GM18498 (cell line): ENCODE results near the gene IFI30.
A peak's percentile ranks its signal among the peaks of the same experiment; 100 is the strongest.

Experiments used
- ATAC-seq: cut with Tn5 transposase; IDR thresholded peaks from one replicate; pipeline ENCODE4 v1.9.1; 2021; ENCODE audit warnings: mild to moderate bottlenecking, moderate library complexity; ENCODE audit not compliant: unreplicated experiment

Gene IFI30

GRCh38 chr19:18173572-18174288 lies at the start of gene IFI30:
IFI30 (plus strand) TSS chr19:18173813; CDS start chr19:18173842, 29 bp downstream.
- peak; percentile 59 for ATAC-seq

- ATAC-seq: no peak
These were observed 49.8 kb upstream of the IFI30 start for GRCh38 chr19:18123819-18124218.

- no peak for ATAC-seq
These were observed 47.5 kb upstream of the IFI30 start for GRCh38 chr19:18126097-18126496.

- no peak for ATAC-seq
These were observed 45.6 kb upstream of the IFI30 start for GRCh38 chr19:18128044-18128443.

- ATAC-seq: no peak
These were observed 44.8 kb upstream of the IFI30 start for GRCh38 chr19:18128805-18129204.

- ATAC-seq: no peak
These were observed 42.9 kb upstream of the IFI30 start for GRCh38 chr19:18130523-18131242.

- ATAC-seq: no peak
These were observed 41.6 kb upstream of the IFI30 start for GRCh38 chr19:18131841-18132596.

GRCh38 chr19:18135712-18136584 lies 37.7 kb upstream of the IFI30 start:
- ATAC-seq: no peak

GRCh38 chr19:18137242-18137641 lies 36.4 kb upstream of the IFI30 start:
- ATAC-seq: no peak

- no peak for ATAC-seq
These were observed 35.8 kb upstream of the IFI30 start for GRCh38 chr19:18137657-18138339.

GRCh38 chr19:18140473-18140872 lies 33.1 kb upstream of the IFI30 start:
- ATAC-seq: no peak

GRCh38 chr19:18141031-18141430 lies 32.6 kb upstream of the IFI30 start:
- ATAC-seq: no peak

- ATAC-seq: no peak
These were observed 29.7 kb upstream of the IFI30 start for GRCh38 chr19:18143902-18144301.

GRCh38 chr19:18144361-18144760 lies 29.3 kb upstream of the IFI30 start:
- no peak for ATAC-seq

GRCh38 chr19:18144906-18145305 lies 28.7 kb upstream of the IFI30 start:
- no peak for ATAC-seq

GRCh38 chr19:18145391-18145999 lies 28.1 kb upstream of the IFI30 start:
- ATAC-seq: no peak

GRCh38 chr19:18147396-18147795 lies 26.2 kb upstream of the IFI30 start:
- no peak for ATAC-seq

GRCh38 chr19:18149596-18149975 lies 24.0 kb upstream of the IFI30 start:
- no peak for ATAC-seq

GRCh38 chr19:18150776-18151624 lies 22.6 kb upstream of the IFI30 start:
- no peak for ATAC-seq
